Endodermal cell (in vitro differentiated cells): ENCODE results near the gene TUG1. TPM values are rescaled to one million over a fixed set of nuclear protein-coding genes. Genes with fewer than 3 reads are reported as not detected.

ENCODE experiments used
- DNase-seq: peaks from one replicate; pipeline ENCODE4 v3.0.0-alpha.2; 2017
- H3K27ac ChIP-seq: 2 replicates; pipeline ENCODE4 v1.5.1; 2013; ENCODE audit warnings: mild to moderate bottlenecking, low read depth, low read length, moderate library complexity
- H3K27me3 ChIP-seq: 2 replicates; pipeline ENCODE4 v1.6.1; 2013; ENCODE audit warnings: mild to moderate bottlenecking, low read length, moderate library complexity; ENCODE audit not compliant: insufficient read depth, control insufficient read depth, poor library complexity, severe bottlenecking
- H3K36me3 ChIP-seq: 2 replicates; pipeline ENCODE4 v1.7.0; 2013; ENCODE audit warnings: mild to moderate bottlenecking, low read length, moderate library complexity; ENCODE audit not compliant: control insufficient read depth, insufficient read depth
- H3K4me1 ChIP-seq: one replicate; pipeline ENCODE4 v1.7.0; 2013; ENCODE audit warnings: low read length; ENCODE audit not compliant: control insufficient read depth, insufficient read depth
- H3K4me3 ChIP-seq: 2 replicates; pipeline ENCODE4 v1.5.1; 2013; ENCODE audit warnings: mild to moderate bottlenecking, low read length, moderate library complexity
- H3K9ac ChIP-seq: 2 replicates; pipeline ENCODE4 v1.6.1; 2013; ENCODE audit warnings: mild to moderate bottlenecking, low read length, moderate library complexity; ENCODE audit not compliant: poor library complexity, severe bottlenecking; ENCODE audit errors: extremely low read depth
- H3K9me3 ChIP-seq: 2 replicates; pipeline ENCODE4 v1.6.1; 2013; ENCODE audit warnings: mild to moderate bottlenecking, low read length, moderate library complexity; ENCODE audit not compliant: control insufficient read depth
- H3K27ac Mint-ChIP-seq: 2 replicates; pipeline ENCODE4 v1.8.0; 2020; ENCODE audit warnings: mixed read lengths
- H3K27me3 Mint-ChIP-seq: 2 replicates; pipeline ENCODE4 v1.8.0; 2021; ENCODE audit warnings: mild to moderate bottlenecking, mixed read lengths; ENCODE audit not compliant: insufficient read depth
- H3K36me3 Mint-ChIP-seq: 2 replicates; pipeline ENCODE4 v1.8.0; 2020; ENCODE audit warnings: low read depth, mixed read lengths
- H3K4me1 Mint-ChIP-seq: 2 replicates; pipeline ENCODE4 v1.8.0; 2020; ENCODE audit warnings: mixed read lengths
- H3K4me3 Mint-ChIP-seq: 2 replicates; pipeline ENCODE4 v1.8.0; 2020; ENCODE audit warnings: mild to moderate bottlenecking, moderate library complexity, mixed read lengths
- H3K9me3 Mint-ChIP-seq: 2 replicates; pipeline ENCODE4 v1.8.0; 2020; ENCODE audit warnings: mild to moderate bottlenecking, mixed read lengths
- CTCF ChIP-seq: fragments of 200-600 bp; sonication (generic); conservative IDR thresholded peaks from 2 replicates; pipeline ENCODE4 v1.5.0; 2021; ENCODE audit warnings: antibody characterized with exemption, mild to moderate bottlenecking
- WGBS, 2 experiments: methylation state at CpG; one replicate each; pipeline versions ENCODE4 v1.1.5 to v1.1.7; 2013; ENCODE audit warnings: missing lambda C conversion rate in 2 of 2, mixed read lengths in 1 of 2; ENCODE audit not compliant: insufficient coverage in 1 of 2, insufficient read length in 1 of 2; 5-methylcytosine and 5-hydroxymethylcytosine counted together
- total RNA-seq, 2 donors: library from RNA; stranded (reverse); fragmentation: NEBNext Ultra II Directional in 1 of 2; extraction: Animal tissue kit (Norgen Biotek cat#: 25700) in 1 of 2; gene quantifications; 2 replicates in 1 of 2; 3 replicates in 1 of 2; pipeline ENCODE4 v1.2.1, GENCODE V29; 2021

The TUG1 gene
- total RNA-seq, 2 donors from 2014 or later = 113 to 123 TPM

- no peaks in the 10 kb centered on the region for H3K4me1 ChIP-seq
- Mint-ChIP-seq H3K27me3 (no peaks in the 10 kb centered on the region), H3K36me3 (peaks cover 22% of the 10 kb centered on the region), H3K9me3 (no peaks in the 10 kb centered on the region), H3K27ac (no peak overlapping the region), H3K4me1 (no peaks in the 10 kb centered on the region), H3K4me3 (no peak overlapping the region)
- H3K27me3 ChIP-seq = no peaks in the 10 kb centered on the region
- TF ChIP-seq CTCF = no peak
- DNase-seq = no peak
- 89 to 93% methylated on average over 3 to 4 of the region's 6 CpGs for WGBS, 2 experiments
- no peaks in the 10 kb centered on the region for H3K9me3 ChIP-seq
- no peak overlapping the region for H3K9ac ChIP-seq
- H3K27ac ChIP-seq = no peak overlapping the region
- no peak overlapping the region for H3K4me3 ChIP-seq
- H3K36me3 ChIP-seq = peaks cover 18% of the 10 kb centered on the region
Measured at GRCh38 chr22:30921108-30921507, 48.0 kb upstream of the TUG1 start.

GRCh38 chr22:30922151-30922611 is 46.9 kb upstream of the TUG1 start:
- no peak overlapping the region for H3K27ac ChIP-seq
- no peak overlapping the region for H3K4me3 Mint-ChIP-seq
- H3K27ac Mint-ChIP-seq = no peak overlapping the region
- H3K27me3 Mint-ChIP-seq = no peaks in the 10 kb centered on the region
- no peak for DNase-seq
- peaks cover 27% of the 10 kb centered on the region for H3K36me3 Mint-ChIP-seq
- no peaks in the 10 kb centered on the region for H3K9me3 Mint-ChIP-seq
- no peak overlapping the region for H3K9ac ChIP-seq
- H3K36me3 ChIP-seq = peaks cover 26% of the 10 kb centered on the region
- 94 to 96% methylated on average over 30 to 34 of the region's 34 CpGs for WGBS, 2 experiments
- TF ChIP-seq CTCF = no peak
- H3K4me1 Mint-ChIP-seq = no peaks in the 10 kb centered on the region
- no peaks in the 10 kb centered on the region for H3K27me3 ChIP-seq
- no peaks in the 10 kb centered on the region for H3K9me3 ChIP-seq
- H3K4me1 ChIP-seq = no peaks in the 10 kb centered on the region
- no peak overlapping the region for H3K4me3 ChIP-seq

- H3K4me3 ChIP-seq = no peak overlapping the region
- no peak overlapping the region for H3K9ac ChIP-seq
- Mint-ChIP-seq H3K36me3 (peaks cover 38% of the 10 kb centered on the region), H3K27me3 (no peaks in the 10 kb centered on the region), H3K27ac (no peak overlapping the region), H3K4me1 (no peaks in the 10 kb centered on the region), H3K4me3 (no peak overlapping the region), H3K9me3 (no peaks in the 10 kb centered on the region)
- no peaks in the 10 kb centered on the region for H3K27me3 ChIP-seq
- 95% methylated on average over 8 of the region's 9 CpGs for WGBS, 2 experiments
- no peak for TF ChIP-seq CTCF
- H3K36me3 ChIP-seq = peaks cover 33% of the 10 kb centered on the region
- no peaks in the 10 kb centered on the region for H3K9me3 ChIP-seq
- H3K4me1 ChIP-seq = no peaks in the 10 kb centered on the region
- DNase-seq = no peak
- no peak overlapping the region for H3K27ac ChIP-seq
Measured at GRCh38 chr22:30923168-30923900, 45.7 kb upstream of the TUG1 start.
